Measurements from ENCODE around the gene RELN. TPM values are rescaled to one million over a fixed set of nuclear protein-coding genes. Genes with fewer than 3 reads are reported as not detected.

The RELN gene
- total RNA-seq, 2 donors from 2014 or later = 1.5 to 1.6 TPM

DNA sequence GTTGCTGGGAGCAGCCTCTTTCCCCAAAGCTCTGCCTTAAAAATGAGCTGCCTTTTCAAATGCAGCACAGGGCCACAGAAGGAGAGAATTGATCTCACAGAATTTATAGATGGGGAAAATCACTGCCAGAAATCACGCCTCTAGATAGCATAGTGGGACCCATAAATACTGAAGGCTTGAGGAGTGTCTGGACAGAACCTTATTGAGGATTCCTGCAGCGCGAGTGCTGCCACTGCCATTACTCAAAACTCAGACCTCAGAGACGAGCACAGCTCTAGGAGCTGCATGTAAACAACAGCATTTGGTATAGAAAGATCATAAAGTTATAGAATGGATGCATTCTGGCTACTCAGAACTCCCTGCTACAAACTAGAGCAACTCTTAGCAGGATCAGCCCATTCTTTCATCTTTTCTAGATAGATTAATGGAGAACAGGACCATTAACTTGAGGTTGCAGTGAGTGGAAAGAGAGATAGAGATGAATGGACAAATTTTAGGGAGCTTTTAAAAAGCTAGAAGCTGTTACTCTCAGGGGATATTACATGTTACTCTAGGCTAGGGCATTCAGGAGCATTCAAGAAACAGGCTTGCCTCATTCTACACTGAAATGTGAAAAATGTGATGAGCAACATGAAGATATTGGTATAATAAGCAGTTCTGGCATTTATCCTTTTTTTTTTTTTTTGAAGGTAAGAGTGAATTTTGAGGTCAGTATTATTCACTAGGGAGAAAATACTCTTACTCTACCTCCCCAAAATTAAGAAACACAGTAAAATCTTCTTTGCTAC, 276.3 kb downstream of the RELN start:
- ATAC-seq = no peak
- DNase-seq = no peak
- intact Hi-C loops (cut with DNase I, micrococcal nuclease) = no loop called here

GRCh38 chr7:103711413-103711812, 278.0 kb downstream of the RELN start:
- ATAC-seq (no peak), DNase-seq (no peak)
- intact Hi-C loops (cut with DNase I, micrococcal nuclease) = no loop called here

- DNase-seq (no peak), ATAC-seq (no peak)
- intact Hi-C loops (cut with DNase I, micrococcal nuclease) = no loop called here
Observed at GRCh38 chr7:103710247-103710646, 279.2 kb downstream of the RELN start.

DNA sequence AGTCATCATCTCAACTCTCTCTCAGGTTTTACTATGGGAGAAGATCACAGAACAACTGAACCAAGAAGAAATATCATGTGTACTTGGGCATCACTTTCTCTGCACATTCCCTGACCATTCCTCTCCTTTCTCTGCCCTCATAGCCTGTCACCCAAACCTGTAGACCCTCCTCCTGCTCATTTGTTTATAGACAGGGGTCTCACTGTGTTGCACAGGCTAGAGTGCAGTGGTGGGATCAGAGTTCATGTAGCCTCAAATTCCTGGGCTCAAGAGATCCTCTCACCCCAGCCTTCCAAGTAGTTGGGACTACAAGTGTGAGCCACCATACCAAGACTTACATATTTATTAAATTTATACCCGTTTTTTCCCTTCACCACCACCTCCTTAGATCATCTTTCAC, 282.7 kb downstream of the RELN start:
- DNase-seq (no peak), ATAC-seq (no peak)
- intact Hi-C loops (cut with DNase I, micrococcal nuclease) = no loop called here

DNA sequence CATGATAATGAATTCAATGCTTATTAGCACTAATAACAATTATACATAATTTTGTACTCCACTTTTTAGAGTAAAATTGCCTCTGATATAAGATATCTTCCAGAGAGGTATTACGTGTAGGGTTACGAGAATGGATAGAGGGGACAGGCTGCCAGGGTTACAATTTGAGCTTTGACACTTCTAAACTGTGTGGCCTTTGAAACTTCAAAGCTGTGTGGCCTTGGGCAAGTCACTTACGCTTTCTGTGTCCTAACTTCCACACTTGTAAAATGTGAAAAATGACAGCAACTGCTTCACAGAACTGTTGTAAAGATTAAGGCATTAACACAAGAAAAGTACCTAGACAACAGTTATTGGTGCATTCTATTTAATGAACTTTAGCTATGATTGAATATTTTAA, 283.9 kb downstream of the RELN start:
- intact Hi-C loops (cut with DNase I, micrococcal nuclease) = no loop called here
- no peak for DNase-seq
- no peak for ATAC-seq

GRCh38 chr7:103704701-103705100, 284.8 kb downstream of the RELN start:
- ATAC-seq (no peak), DNase-seq (no peak)
- intact Hi-C loops (cut with DNase I, micrococcal nuclease) = no loop called here

DNA sequence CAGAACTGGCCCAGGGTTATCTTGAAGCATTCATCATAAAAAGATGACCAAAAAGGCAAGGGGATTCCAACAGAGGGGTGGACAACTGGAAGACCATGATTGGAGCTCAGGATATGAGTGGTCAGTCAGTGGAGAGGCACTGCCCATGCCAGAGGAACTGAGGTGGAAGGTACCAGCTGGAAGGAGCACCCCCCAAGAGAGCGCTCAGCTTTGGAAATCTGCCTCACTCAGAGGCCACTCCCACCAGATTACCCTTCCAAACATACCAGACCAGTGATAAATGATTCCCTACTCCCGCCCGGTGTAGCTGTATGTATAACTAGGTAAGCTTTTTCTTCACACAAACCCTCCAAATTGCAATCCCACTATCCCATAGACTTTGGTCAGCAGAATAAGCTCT, 286.5 kb downstream of the RELN start:
- intact Hi-C loops (cut with DNase I, micrococcal nuclease) = no loop called here
- no peak for ATAC-seq
- DNase-seq = no peak

GRCh38 chr7:103702454-103702853, 287.0 kb downstream of the RELN start:
- ATAC-seq (no peak), DNase-seq (no peak)
- intact Hi-C loops (cut with DNase I, micrococcal nuclease) = no loop called here

DNA sequence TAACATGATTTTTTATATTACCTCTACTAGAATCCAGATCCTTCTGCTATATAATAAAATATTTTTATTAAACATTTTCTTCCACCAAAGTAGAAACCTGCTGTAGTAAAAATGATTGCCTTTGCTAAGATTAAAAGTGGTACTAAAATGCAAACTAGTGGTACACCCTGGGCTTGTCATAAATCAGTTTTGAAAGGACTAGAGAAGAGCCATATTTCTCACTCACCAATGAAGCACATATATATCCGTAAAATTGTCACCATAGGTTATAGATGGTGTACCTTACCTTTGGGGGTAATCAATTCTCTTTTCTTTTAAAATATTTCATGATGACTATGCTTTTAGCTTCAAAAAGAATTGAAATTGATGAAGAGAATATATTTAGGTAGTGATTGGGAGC, 290.4 kb downstream of the RELN start:
- DNase-seq = no peak
- no peak for ATAC-seq
- intact Hi-C loops (cut with DNase I, micrococcal nuclease) = no loop called here

DNA sequence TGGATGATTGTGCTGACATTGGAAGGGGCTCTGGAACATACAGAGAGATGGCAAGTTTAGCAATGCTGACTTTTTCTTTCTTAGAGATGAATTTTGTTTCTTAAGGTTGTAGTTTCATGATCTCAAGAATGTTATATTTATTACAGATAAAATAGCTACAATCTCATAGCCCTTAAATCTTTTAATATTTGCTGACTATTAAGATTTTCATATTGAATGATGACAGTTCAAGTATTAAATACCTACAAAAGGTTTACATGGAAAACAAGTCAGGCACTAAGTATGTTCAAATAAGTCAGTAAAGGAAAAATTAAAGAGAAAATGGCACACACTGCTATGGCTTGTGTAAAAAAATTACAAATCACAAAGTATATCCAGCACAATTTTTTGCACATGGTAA, 291.4 kb downstream of the RELN start:
- DNase-seq (no peak), ATAC-seq (no peak)
- intact Hi-C loops (cut with DNase I, micrococcal nuclease) = no loop called here

DNA sequence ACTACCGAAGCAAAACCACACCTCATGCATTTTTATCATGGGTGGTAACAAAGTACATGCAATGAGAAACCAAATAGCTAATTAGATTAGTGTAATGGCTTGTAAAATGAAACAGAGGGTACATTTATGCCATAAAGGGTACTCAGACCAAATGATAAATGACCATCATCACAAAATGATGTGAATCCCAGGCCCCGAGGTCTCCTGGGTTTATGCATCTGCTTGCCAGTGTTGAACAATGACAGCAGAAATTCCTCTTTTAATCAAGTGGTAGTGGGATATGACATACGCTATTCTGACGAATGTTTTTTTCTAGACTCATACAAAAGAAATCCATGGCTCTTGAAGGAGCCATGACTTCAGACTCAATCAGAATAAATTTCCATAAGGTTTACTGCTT, 293.9 kb downstream of the RELN start:
- DNase-seq (no peak), ATAC-seq (no peak)
- intact Hi-C loops (cut with DNase I, micrococcal nuclease) = no loop called here

GRCh38 chr7:103694304-103694703, 295.2 kb downstream of the RELN start:
- no peak for DNase-seq
- ATAC-seq = no peak
- intact Hi-C loops (cut with DNase I, micrococcal nuclease) = no loop called here

GRCh38 chr7:103691291-103691690, 298.2 kb downstream of the RELN start:
- intact Hi-C loops (cut with DNase I, micrococcal nuclease) = no loop called here
- ATAC-seq (no peak), DNase-seq (no peak)

DNA sequence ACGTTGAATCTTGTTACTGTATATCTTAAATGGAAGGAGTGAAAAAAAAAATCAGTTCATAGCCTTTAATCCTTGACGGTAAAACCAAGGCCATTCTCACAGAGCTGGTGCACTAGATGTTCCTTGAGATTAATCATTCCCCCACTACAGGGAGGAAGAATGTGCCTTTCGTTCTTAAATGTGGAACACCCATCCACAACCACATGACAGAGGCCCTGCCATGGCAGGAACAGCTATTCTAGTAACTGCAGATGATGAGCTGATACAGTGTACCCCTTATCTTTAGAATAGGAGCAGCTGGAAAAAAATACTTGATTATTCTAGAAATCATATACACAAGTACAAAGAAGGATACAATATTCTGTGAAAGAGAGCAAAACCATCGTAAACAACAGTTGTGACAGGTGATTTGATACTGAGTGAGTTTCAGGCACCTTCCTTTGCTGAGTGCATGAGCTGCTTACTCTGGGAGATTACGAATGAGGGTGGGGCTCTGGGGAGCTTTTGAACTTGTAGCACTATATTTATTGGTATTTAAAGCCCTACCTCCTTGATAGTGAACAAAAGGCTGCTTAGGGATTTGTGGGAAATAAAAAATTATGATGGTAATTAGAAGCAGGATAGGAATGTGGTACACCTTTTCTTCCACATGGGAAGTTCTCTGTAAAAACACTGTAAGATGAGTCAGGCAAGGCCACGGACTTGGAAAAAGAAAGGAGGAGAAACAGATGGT, 299.1 kb downstream of the RELN start:
- DNase-seq = no peak
- intact Hi-C loops (cut with DNase I, micrococcal nuclease) = no loop called here
- peak; percentile 37 for ATAC-seq

GRCh38 chr7:103689255-103689654, 300.2 kb downstream of the RELN start:
- ATAC-seq = no peak
- intact Hi-C loops (cut with DNase I, micrococcal nuclease) = no loop called here

GRCh38 chr7:103687951-103688350, 301.5 kb downstream of the RELN start:
- no peak for DNase-seq
- ATAC-seq = no peak
- intact Hi-C loops (cut with DNase I, micrococcal nuclease) = no loop called here

More at GRCh38 chr7:103689255-103689654, 300.2 kb downstream of the RELN start:
- DNase-seq = no peak

GRCh38 chr7:103687272-103687671, 302.2 kb downstream of the RELN start:
- intact Hi-C loops (cut with DNase I, micrococcal nuclease) = no loop called here
- ATAC-seq = no peak

DNA sequence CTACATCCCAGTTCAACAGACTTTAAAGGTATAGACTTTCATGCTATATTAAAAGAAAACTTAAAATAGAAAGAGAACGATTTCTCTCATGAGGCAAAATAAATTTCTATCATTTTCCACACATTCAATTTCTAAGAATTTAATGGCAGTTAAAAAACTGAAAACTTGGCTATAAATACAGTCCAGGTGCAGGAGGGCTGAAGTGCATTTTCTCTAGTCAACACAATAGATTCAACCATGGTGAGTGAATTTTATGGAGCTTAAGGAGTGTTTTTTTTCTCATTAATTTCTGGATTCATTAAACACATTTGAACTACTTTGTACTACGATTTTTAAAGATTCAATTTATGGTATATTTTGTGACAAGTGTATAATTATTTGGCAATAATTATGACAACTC, 302.7 kb downstream of the RELN start:
- DNase-seq (no peak), ATAC-seq (no peak)
- intact Hi-C loops (cut with DNase I, micrococcal nuclease) = no loop called here

More at GRCh38 chr7:103687272-103687671, 302.2 kb downstream of the RELN start:
- no peak for DNase-seq

DNA sequence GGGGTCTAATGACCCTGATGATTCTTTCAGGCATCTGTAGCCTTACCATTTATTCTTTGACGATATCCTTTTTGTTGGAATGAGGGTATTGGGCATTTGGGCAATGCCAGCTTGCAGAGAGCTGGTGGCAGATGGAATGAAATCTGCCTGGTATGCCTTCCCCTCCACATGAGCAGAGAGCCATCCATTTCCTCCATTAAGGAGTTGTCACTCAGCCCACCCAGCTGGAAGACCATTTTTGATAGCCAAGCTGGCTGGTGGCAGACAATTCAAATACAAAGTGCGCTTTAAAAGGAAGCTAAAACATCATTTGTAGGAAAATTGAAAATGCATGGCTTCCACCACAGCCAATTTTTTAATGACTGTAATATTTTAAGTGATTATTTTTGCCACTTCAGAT, 303.4 kb downstream of the RELN start:
- intact Hi-C loops (cut with DNase I, micrococcal nuclease) = no loop called here
- ATAC-seq (no peak), DNase-seq (no peak)

DNA sequence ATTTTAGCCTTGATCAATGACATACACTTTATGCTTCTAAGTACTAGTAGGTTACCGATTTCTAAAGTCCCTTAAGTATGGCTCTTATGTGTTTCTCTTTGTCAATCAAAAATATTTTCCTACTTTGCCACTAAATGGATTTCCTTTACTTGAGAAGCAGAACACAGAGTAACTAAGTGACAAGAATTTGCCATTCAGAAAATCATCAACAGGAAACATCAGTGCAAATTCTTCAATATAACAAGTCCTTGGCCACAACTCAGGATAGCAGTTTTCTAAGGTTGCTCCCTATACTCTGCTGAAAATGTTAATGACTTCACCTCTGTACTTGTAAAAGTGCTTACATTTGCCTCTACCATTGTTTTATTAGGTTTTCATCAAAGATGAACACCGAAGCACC, 303.8 kb downstream of the RELN start:
- intact Hi-C loops (cut with DNase I, micrococcal nuclease) = no loop called here
- no peak for ATAC-seq

DNA sequence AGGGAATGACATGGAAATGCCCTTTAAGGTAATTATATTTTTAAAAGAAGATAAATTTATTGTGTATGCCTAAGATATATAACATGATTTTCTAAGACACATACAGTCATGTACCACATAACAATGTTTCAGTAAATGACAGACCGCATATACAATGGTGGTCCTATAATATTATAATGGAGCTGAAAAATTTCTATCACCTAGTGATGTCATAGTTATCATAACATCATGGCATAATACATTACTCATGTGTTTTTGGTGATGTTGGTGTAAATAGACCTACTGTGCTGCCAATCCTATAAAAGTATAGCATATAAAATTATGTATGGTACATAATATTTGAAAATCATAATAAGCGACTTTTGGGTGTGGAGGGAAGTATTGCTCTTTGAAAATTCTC, 306.1 kb downstream of the RELN start:
- no peak for DNase-seq
- intact Hi-C loops (cut with DNase I, micrococcal nuclease) = no loop called here
- no peak for ATAC-seq

More for the DNA sequence above, 303.8 kb downstream of the RELN start:
- DNase-seq = no peak
